Neural progenitor cell (in vitro differentiated cells): ENCODE data around the gene PMFBP1. TPM values are rescaled to one million over a fixed set of nuclear protein-coding genes. Genes with fewer than 3 reads are reported as not detected.
"Not testable (repeated sequence)": the region's sequence is repeated elsewhere in the genome, so short reads cannot be mapped to it uniquely, and the experiment has no call there.

Experiments
- DNase-seq: peaks from one replicate; pipeline ENCODE4 v3.0.0-alpha.2; 2016; ENCODE audit warnings: low spot score
- H2AFZ ChIP-seq: fragments of 200-600 bp; sonication (generic); replicated peaks from 2 replicates; pipeline ENCODE4 v1.6.1; 2016; ENCODE audit warnings: antibody characterized with exemption
- H3F3A ChIP-seq: fragments of 200-600 bp; sonication (generic); 2 replicates; pipeline ENCODE4 v1.6.1; 2016; ENCODE audit warnings: antibody characterized with exemption, low read depth
- H3K27ac ChIP-seq: fragments of 200-600 bp; sonication (generic); 2 replicates; pipeline ENCODE4 v1.5.1; 2016; ENCODE audit warnings: mild to moderate bottlenecking
- H3K27me3 ChIP-seq: fragments of 200-600 bp; sonication (generic); 2 replicates; pipeline ENCODE4 v1.6.1; 2016; ENCODE audit warnings: mild to moderate bottlenecking, moderate library complexity
- H3K36me3 ChIP-seq: fragments of 200-600 bp; sonication (generic); 2 replicates; pipeline ENCODE4 v1.5.1; 2016
- H3K4me1 ChIP-seq: fragments of 200-600 bp; sonication (generic); 2 replicates; pipeline ENCODE4 v1.6.1; 2016; ENCODE audit warnings: mixed run types
- H3K4me2 ChIP-seq: fragments of 200-600 bp; sonication (generic); 2 replicates; pipeline ENCODE4 v1.6.1; 2016
- H3K4me3 ChIP-seq: fragments of 200-600 bp; sonication (generic); 2 replicates; pipeline ENCODE4 v1.5.1; 2016
- H3K79me2 ChIP-seq: fragments of 200-600 bp; sonication (generic); 2 replicates; pipeline ENCODE4 v1.6.1; 2016; ENCODE audit warnings: low read depth
- H3K9ac ChIP-seq: fragments of 200-600 bp; sonication (generic); 2 replicates; pipeline ENCODE4 v1.6.1; 2016
- H3K9me3 ChIP-seq: fragments of 200-600 bp; sonication (generic); 2 replicates; pipeline ENCODE4 v1.5.1; 2016; ENCODE audit warnings: low read depth
- H4K20me1 ChIP-seq: fragments of 200-600 bp; sonication (generic); 2 replicates; pipeline ENCODE4 v1.6.1; 2016; ENCODE audit warnings: low read depth
- H3K27ac Mint-ChIP-seq: 3 replicates; pipeline ENCODE4 v1.8.0; 2021; ENCODE audit warnings: mixed read lengths
- H3K27me3 Mint-ChIP-seq: 2 replicates; pipeline ENCODE4 v1.8.0; 2022; ENCODE audit warnings: low read depth, mild to moderate bottlenecking, inconsistent platforms, moderate library complexity, mixed read lengths; ENCODE audit not compliant: insufficient read depth
- H3K36me3 Mint-ChIP-seq: 3 replicates; pipeline ENCODE4 v1.8.0; 2021; ENCODE audit warnings: mixed read lengths
- H3K4me1 Mint-ChIP-seq: 3 replicates; pipeline ENCODE4 v1.8.0; 2021; ENCODE audit warnings: mixed read lengths
- H3K4me3 Mint-ChIP-seq: 3 replicates; pipeline ENCODE4 v1.8.0; 2021; ENCODE audit warnings: mild to moderate bottlenecking, moderate library complexity, mixed read lengths
- H3K9me3 Mint-ChIP-seq: 3 replicates; pipeline ENCODE4 v1.8.0; 2020; ENCODE audit warnings: mixed read lengths
- EZH2 ChIP-seq: fragments of 200-600 bp; sonication (generic); IDR thresholded peaks from 2 replicates; pipeline ENCODE4 v1.6.1; 2017; ENCODE audit warnings: antibody characterized with exemption, mild to moderate bottlenecking, moderate library complexity
- EZH2phosphoT487 ChIP-seq: fragments of 200-600 bp; sonication (generic); IDR thresholded peaks from 2 replicates; pipeline ENCODE4 v1.6.1; 2017; ENCODE audit warnings: antibody characterized with exemption
- total RNA-seq: library from RNA; depleted of rRNA; stranded (reverse); fragments of >200 nt; gene quantifications from 2 replicates; pipeline ENCODE4 v1.2.3, GENCODE V29; 2015; ENCODE audit warnings: low replicate concordance
- TF ChIP-seq, protein P1 (sequence below): fragments of 200-600 bp; sonication (generic); IDR thresholded peaks from 2 replicates; pipeline ENCODE4 v1.5.1; 2017; ENCODE audit warnings: antibody characterized with exemption, mild to moderate bottlenecking

The PMFBP1 gene
- total RNA-seq, 1 donor from 2014 or later, result 12.8 TPM

DNA sequence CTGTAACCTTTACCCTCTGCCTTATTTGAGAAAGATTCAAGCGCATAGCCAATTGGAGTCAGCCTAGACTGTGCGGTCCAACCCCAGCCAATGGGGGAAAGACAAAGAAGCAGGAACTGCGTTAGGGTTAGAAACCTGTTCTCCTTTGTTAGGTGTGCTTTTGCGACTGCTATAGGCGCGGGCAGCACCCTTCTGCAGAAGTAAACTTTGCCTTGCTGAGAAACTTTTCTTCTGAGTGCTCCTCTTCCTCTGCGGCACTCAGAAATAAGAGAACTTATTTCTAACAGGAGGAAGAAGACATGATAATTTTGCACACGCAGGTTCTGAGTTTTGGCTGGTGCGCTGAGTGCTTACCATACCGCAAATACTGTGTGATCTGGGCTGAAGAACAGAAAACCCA is 87.5 kb downstream of the PMFBP1 start:
- Histone ChIP-seq H3K79me2 (no peaks in the 10 kb centered on the region), H3K27ac (no peak overlapping the region), H3K27me3 (no peaks in the 10 kb centered on the region), H3K4me3 (no peak overlapping the region), H3K4me2 (no peak overlapping the region), H3K9me3 (no peaks in the 10 kb centered on the region), H3K36me3 (no peaks in the 10 kb centered on the region), H3K9ac (no peak overlapping the region), H4K20me1 (no peaks in the 10 kb centered on the region), H3F3A (no peaks in the 10 kb centered on the region), H2AFZ (no peak overlapping the region), H3K4me1 (no peaks in the 10 kb centered on the region)
- Mint-ChIP-seq H3K27ac (no peak overlapping the region), H3K36me3 (peaks cover 28% of the 10 kb centered on the region), H3K27me3 (no peaks in the 10 kb centered on the region), H3K4me1 (no peaks in the 10 kb centered on the region), H3K4me3 (no peak overlapping the region), H3K9me3 (no peaks in the 10 kb centered on the region)
- TF ChIP-seq EZH2, result no peak
- TF ChIP-seq, protein P1, sequence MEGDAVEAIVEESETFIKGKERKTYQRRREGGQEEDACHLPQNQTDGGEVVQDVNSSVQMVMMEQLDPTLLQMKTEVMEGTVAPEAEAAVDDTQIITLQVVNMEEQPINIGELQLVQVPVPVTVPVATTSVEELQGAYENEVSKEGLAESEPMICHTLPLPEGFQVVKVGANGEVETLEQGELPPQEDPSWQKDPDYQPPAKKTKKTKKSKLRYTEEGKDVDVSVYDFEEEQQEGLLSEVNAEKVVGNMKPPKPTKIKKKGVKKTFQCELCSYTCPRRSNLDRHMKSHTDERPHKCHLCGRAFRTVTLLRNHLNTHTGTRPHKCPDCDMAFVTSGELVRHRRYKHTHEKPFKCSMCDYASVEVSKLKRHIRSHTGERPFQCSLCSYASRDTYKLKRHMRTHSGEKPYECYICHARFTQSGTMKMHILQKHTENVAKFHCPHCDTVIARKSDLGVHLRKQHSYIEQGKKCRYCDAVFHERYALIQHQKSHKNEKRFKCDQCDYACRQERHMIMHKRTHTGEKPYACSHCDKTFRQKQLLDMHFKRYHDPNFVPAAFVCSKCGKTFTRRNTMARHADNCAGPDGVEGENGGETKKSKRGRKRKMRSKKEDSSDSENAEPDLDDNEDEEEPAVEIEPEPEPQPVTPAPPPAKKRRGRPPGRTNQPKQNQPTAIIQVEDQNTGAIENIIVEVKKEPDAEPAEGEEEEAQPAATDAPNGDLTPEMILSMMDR, result no peak
- no peak for TF ChIP-seq EZH2phosphoT487
- no peak for DNase-seq

DNA sequence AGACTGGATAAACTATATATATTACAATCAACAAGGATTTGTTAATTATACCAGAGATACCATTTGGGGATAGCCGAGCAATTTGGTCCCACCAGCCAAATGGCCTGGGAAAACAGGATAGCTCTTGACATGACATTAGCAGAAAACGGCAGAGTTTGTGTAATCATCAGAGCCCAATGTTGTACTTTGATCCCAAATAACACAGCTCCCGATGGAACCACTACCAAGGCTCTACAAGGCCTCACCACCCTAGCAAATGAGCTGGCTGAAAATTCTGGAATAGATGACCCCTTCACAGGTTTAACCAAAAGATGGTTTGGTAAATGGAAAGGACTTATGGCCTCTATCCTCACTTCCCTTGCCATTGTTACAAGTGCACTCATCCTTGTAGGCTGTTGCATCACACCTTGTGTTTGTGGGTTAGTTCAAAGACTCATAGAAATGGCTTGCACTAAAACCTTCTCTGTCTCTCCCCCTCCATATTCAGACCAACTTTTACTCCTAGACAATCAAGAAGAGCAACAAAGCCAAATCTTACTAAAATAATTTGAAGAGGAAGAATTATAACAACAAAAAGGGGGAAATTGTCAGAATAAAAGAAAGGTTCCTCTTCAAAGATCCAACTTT is 88.1 kb downstream of the PMFBP1 start:
- no peaks in the 10 kb centered on the region for H3K4me1 ChIP-seq
- H3K79me2 ChIP-seq, result no peaks in the 10 kb centered on the region
- TF ChIP-seq EZH2phosphoT487, result no peak
- TF ChIP-seq, protein P1, result no peak
- no peak for TF ChIP-seq EZH2
- H3K4me3 ChIP-seq, result no peak overlapping the region
- no peak overlapping the region for H2AFZ ChIP-seq
- H3K4me2 ChIP-seq, result no peak overlapping the region
- H3K27ac Mint-ChIP-seq, result no peak overlapping the region
- H3K27me3 ChIP-seq, result no peaks in the 10 kb centered on the region
- H3K36me3 ChIP-seq, result no peaks in the 10 kb centered on the region
- no peaks in the 10 kb centered on the region for H3K4me1 Mint-ChIP-seq
- no peaks in the 10 kb centered on the region for H3F3A ChIP-seq
- peaks cover 24% of the 10 kb centered on the region for H3K36me3 Mint-ChIP-seq
- H3K27me3 Mint-ChIP-seq, result peaks cover under 1% of the 10 kb centered on the region
- H3K27ac ChIP-seq, result no peak overlapping the region
- no peak overlapping the region for H3K4me3 Mint-ChIP-seq
- no peak overlapping the region for H3K9ac ChIP-seq
- H3K9me3 Mint-ChIP-seq, result no peaks in the 10 kb centered on the region
- no peaks in the 10 kb centered on the region for H4K20me1 ChIP-seq
- no peak for DNase-seq
- H3K9me3 ChIP-seq, result no peaks in the 10 kb centered on the region

DNA sequence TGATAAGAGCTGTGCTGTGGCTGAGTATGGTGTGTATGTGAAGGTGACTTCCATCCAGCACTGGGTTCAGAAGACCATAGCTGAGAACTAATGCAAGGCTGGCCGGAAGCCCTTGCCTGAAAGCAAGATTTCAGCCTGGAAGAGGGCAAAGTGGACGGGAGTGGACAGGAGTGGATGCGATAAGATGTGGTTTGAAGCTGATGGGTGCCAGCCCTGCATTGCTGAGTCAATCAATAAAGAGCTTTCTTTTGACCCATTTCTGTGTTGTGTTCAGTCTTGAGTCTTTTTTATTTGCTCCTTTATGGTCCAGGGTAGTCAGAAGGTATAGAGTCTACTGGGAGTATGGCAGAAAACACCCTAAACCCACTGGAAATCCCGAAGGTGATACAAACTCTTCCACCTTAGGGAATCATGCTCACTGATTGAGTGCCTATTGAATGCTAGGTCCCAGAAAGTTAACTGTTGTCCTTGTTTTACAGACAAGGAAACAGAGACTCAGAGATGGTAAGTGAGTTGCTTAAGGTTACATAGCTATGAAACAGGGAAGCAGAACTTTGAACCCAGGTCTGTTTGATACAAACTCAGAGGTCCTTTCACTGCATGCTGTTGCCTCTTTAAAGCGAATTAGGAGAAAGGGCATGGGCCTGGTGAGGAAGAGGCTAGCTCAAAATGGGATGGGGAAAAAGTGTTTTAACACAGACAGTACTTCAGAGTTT is 94.8 kb downstream of the PMFBP1 start:
- Histone ChIP-seq H3K4me1 (peaks cover 15% of the 10 kb centered on the region), H3F3A (peaks cover 11% of the 10 kb centered on the region)
- H2AFZ ChIP-seq, H3K27me3 ChIP-seq, H3K27ac ChIP-seq, H3K9me3 ChIP-seq, H3K9ac ChIP-seq, H3K9me3 Mint-ChIP-seq, H3K4me1 Mint-ChIP-seq, DNase-seq, H4K20me1 ChIP-seq, H3K36me3 Mint-ChIP-seq, H3K36me3 ChIP-seq, H3K79me2 ChIP-seq, H3K27ac Mint-ChIP-seq, H3K27me3 Mint-ChIP-seq, H3K4me2 ChIP-seq, H3K4me3 Mint-ChIP-seq, H3K4me3 ChIP-seq: not testable (repeated sequence)

DNA sequence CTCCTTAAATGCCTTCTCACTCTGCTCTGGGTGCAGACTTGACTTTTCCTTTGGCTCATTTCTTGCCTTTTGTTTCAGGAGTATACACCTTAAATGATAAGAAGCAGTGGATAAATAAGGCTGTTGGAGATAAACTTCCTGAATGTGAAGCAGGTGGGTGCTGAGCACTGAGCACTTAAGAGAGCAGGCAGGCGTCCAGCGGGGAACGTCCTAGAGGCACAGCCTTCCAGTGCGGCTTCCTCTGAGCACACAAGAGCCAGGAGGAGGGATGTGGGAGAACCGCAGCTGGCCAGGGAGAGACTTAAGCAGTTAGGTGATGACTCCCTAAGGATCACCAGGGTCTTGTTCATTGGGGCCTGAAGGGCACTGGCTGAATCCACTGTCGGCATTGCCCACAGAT is 96.9 kb downstream of the PMFBP1 start:
- not testable (repeated sequence) for H4K20me1 ChIP-seq, H2AFZ ChIP-seq, H3K4me3 ChIP-seq, DNase-seq, H3K27me3 Mint-ChIP-seq, H3K27ac Mint-ChIP-seq, H3K9me3 ChIP-seq, H3K4me2 ChIP-seq, H3K9me3 Mint-ChIP-seq, H3K27me3 ChIP-seq, H3K36me3 Mint-ChIP-seq, H3K79me2 ChIP-seq, H3K36me3 ChIP-seq, H3K4me1 Mint-ChIP-seq, H3K4me3 Mint-ChIP-seq, H3K27ac ChIP-seq, H3K9ac ChIP-seq
- peaks cover 20% of the 10 kb centered on the region for H3K4me1 ChIP-seq
- peaks cover 12% of the 10 kb centered on the region for H3F3A ChIP-seq
